K562 (cell line): ENCODE data around the gene SH3BP4. TPM values are rescaled to one million over a fixed set of nuclear protein-coding genes. Genes with fewer than 3 reads are reported as not detected.

Experiments
- ATAC-seq: fragments of 200-7000 bp; cut with Tn5 transposase; 3 replicates; pipeline ENCODE4 v1.9.1; 2020; ENCODE audit warnings: moderate library complexity
- BruUV-seq: library from RNA; stranded (reverse); fragments of 400-500 nt; replicated peaks from 2 replicates; lab custom pipeline; 2021; lab: Mats Ljungman, UMichigan
- CTCF ChIA-PET: fragments of 300-600 bp; formaldehyde crosslinking; extraction: SDS; loops from one replicate; lab custom pipeline; 2021; ENCODE audit warnings: low intra/inter-chr PET ratio; lab: Yijun Ruan, JAX
- POLR2A ChIA-PET: fragments of 300-600, 350-650 bp; sonication (Branson Sonifier 250); formaldehyde crosslinking; extraction: SDS; loops from one replicate; lab custom pipeline; 2021; ENCODE audit warnings: antibody characterized with exemption, inconsistent platforms; lab: Yijun Ruan, JAX
- DNase-seq, 4 experiments: peaks; one replicate each; pipeline versions ENCODE4 v3.0.0 to v3.0.0-alpha.2; 2011 to 2018; ENCODE audit warnings: low spot score in 3 of 4, mixed read lengths in 3 of 4; ENCODE audit errors: extremely low read depth in 1 of 4
- FAIRE-seq: peaks from 2 replicates; lab custom pipeline; 2011; peaks lifted over from hg19 to GRCh38; lab: Jason Lieb, UNC
- H2AFZ ChIP-seq: 2 replicates; pipeline ENCODE4 v1.6.0; 2011; ENCODE audit warnings: low read depth, low read length, control low read depth, inconsistent platforms
- H3K27ac ChIP-seq: fragments of 200-600 bp; 3 replicates; pipeline ENCODE4 v1.8.0; 2011; ENCODE audit warnings: low read depth, mild to moderate bottlenecking, control low read depth, inconsistent platforms, low read length, moderate library complexity, mixed read lengths; ENCODE audit errors: extremely low read depth
- H3K27me3 ChIP-seq, 2 experiments: fragments of 300-600 bp in 1 of 2; 2 replicates in 1 of 2; 3 replicates in 1 of 2; pipeline versions ENCODE4 v1.6.0 to v1.8.0; 2011; ENCODE audit warnings: inconsistent platforms in 2 of 2, low read length in 2 of 2, mild to moderate bottlenecking in 1 of 2, mixed read lengths in 1 of 2, moderate library complexity in 1 of 2; ENCODE audit not compliant: control insufficient read depth in 2 of 2, insufficient read depth in 2 of 2
- H3K36me3 ChIP-seq: fragments of 300-600 bp; 3 replicates; pipeline ENCODE4 v1.8.0; 2011; ENCODE audit warnings: mild to moderate bottlenecking, low read length, inconsistent platforms; ENCODE audit not compliant: control insufficient read depth, insufficient read depth
- H3K4me1 ChIP-seq, 2 experiments: fragments of 200-600 bp in 1 of 2; replicated peaks in 1 of 2; 2 replicates in 1 of 2; 3 replicates in 1 of 2; pipeline versions ENCODE4 v1.5.1 to v1.8.0; 2011; ENCODE audit warnings: inconsistent platforms in 2 of 2, low read length in 2 of 2, mild to moderate bottlenecking in 1 of 2, mixed read lengths in 1 of 2, moderate library complexity in 1 of 2; ENCODE audit not compliant: control insufficient read depth in 2 of 2, insufficient read depth in 2 of 2
- H3K4me2 ChIP-seq: 2 replicates; pipeline ENCODE4 v1.6.1; 2011; ENCODE audit warnings: low read length, control low read depth, inconsistent platforms, mixed read lengths; ENCODE audit not compliant: insufficient read depth
- H3K4me3 ChIP-seq: fragments of 200-600 bp; sonication (generic), shearing (Covaris generic); 2 replicates; pipeline ENCODE4 v1.5.1; 2016; ENCODE audit warnings: control low read depth, inconsistent platforms
- H3K79me2 ChIP-seq: fragments of 200-600 bp; 3 replicates; pipeline ENCODE4 v1.8.0; 2011; ENCODE audit warnings: low read length, inconsistent platforms; ENCODE audit not compliant: control insufficient read depth, insufficient read depth
- H3K9ac ChIP-seq, 2 experiments: 2 replicates each; pipeline versions ENCODE4 v1.6.0 to v1.6.1; 2011; ENCODE audit warnings: low read depth in 2 of 2, low read length in 2 of 2, control low read depth in 1 of 2, inconsistent platforms in 1 of 2, mild to moderate bottlenecking in 1 of 2, mixed read lengths in 1 of 2; ENCODE audit not compliant: insufficient read depth in 1 of 2
- H3K9me1 ChIP-seq: one replicate; pipeline ENCODE4 v1.6.0; 2011; ENCODE audit warnings: inconsistent platforms, mild to moderate bottlenecking, low read length, moderate library complexity; ENCODE audit not compliant: control insufficient read depth, insufficient read depth
- H3K9me3 ChIP-seq: replicated peaks from 2 replicates; pipeline ENCODE4 v1.5.1; 2011; ENCODE audit warnings: low read depth, low read length, inconsistent platforms; ENCODE audit not compliant: control insufficient read depth, insufficient read depth
- H4K20me1 ChIP-seq: replicated peaks from 2 replicates; pipeline ENCODE4 v1.6.1; 2011; ENCODE audit warnings: low read length, inconsistent platforms, mixed read lengths; ENCODE audit not compliant: control insufficient read depth, insufficient read depth
- ATF7 ChIP-seq: fragments of 450-650 bp; IDR thresholded peaks from 2 replicates; pipeline ENCODE4 v1.7.1; 2014; ENCODE audit warnings: mild to moderate bottlenecking, moderate library complexity
- CC2D1A ChIP-seq: fragments of 450-650 bp; IDR thresholded peaks from 2 replicates; pipeline ENCODE4 v1.6.1; 2017; ENCODE audit warnings: mild to moderate bottlenecking
- LEF1 ChIP-seq: fragments of 450-650 bp; IDR thresholded peaks from 2 replicates; pipeline ENCODE4 v1.6.1; 2016; ENCODE audit warnings: mild to moderate bottlenecking
- MED1 ChIP-seq: sonication (generic); formaldehyde crosslinking; IDR thresholded peaks from 2 replicates; pipeline ENCODE4 v1.8.1; 2023; ENCODE audit warnings: missing genetic modification reagents, borderline replicate concordance
- NCOR1 ChIP-seq: fragments of 450-650 bp; IDR thresholded peaks from 2 replicates; pipeline ENCODE4 v1.6.1; 2016; ENCODE audit warnings: mild to moderate bottlenecking, moderate library complexity
- NEUROD1 ChIP-seq: fragments of 150-350 bp; IDR thresholded peaks from 2 replicates; pipeline ENCODE4 v1.6.1; 2014; ENCODE audit warnings: borderline replicate concordance, low read length, low read depth; ENCODE audit not compliant: partially characterized antibody
- NFXL1 ChIP-seq: fragments of 450-650 bp; formaldehyde crosslinking; IDR thresholded peaks from 2 replicates; pipeline ENCODE4 v1.4.0; 2021; ENCODE audit warnings: mild to moderate bottlenecking
- RBM22 ChIP-seq: fragments of 200-400 bp; formaldehyde crosslinking; IDR thresholded peaks from 2 replicates; pipeline ENCODE4 v1.6.1; 2018; ENCODE audit warnings: low read length, low read depth; ENCODE audit not compliant: poor library complexity, severe bottlenecking
- SRSF3 ChIP-seq: fragments of 200-400 bp; formaldehyde crosslinking; IDR thresholded peaks from 2 replicates; pipeline ENCODE4 v1.6.1; 2016; ENCODE audit warnings: mild to moderate bottlenecking, low read length, moderate library complexity; ENCODE audit not compliant: insufficient read depth
- TFAM ChIP-seq: fragments of 250-450 bp; sonication (Bioruptor Pico); conservative IDR thresholded peaks from 2 replicates; pipeline ENCODE4 v1.5.0; 2021; ENCODE audit warnings: mild to moderate bottlenecking, moderate library complexity
- WGBS: fragments of 100-300 bp; shearing (Covaris generic); methylation state at CpG from one replicate; pipeline ENCODE4 v1.1.6; 2016; ENCODE audit warnings: low coverage, mixed read lengths; ENCODE audit not compliant: insufficient coverage; ENCODE audit errors: missing lambda C conversion rate; 5-methylcytosine and 5-hydroxymethylcytosine counted together
- in situ Hi-C: fragments of 300-500 bp; cut with MboI; formaldehyde crosslinking; loops from 4 replicates; pipeline ENCODE4 v1.15.0; 2018; ENCODE audit warnings: inconsistent platforms, mixed read lengths
- intact Hi-C: fragments of 100-400 bp; cut with micrococcal nuclease; formaldehyde crosslinking; loops from 2 replicates; pipeline ENCODE4 v1.14.2; 2022
- polyA plus RNA-seq, 8 experiments: library from polyadenylated mRNA; depleted of rRNA in 4 of 8; stranded (reverse) in 5 of 8; unstranded in 3 of 8; fragments of >200 nt; fragmentation: Nextera tagmentation in 2 of 8; fragmentation: Illumina TruSeq in 1 of 8; extraction: Ambion mirVana in 2 of 8; extraction: Trizol in 1 of 8; gene quantifications; 2 replicates each; pipeline versions ENCODE4 v1.2.1 to v1.2.3, GENCODE V29; 2011 to 2014; ENCODE audit warnings: inconsistent platforms in 1 of 8, missing spikeins in 1 of 8
- total RNA-seq, 7 experiments: library from RNA; depleted of rRNA in 6 of 7; stranded (reverse); fragments of >200 nt in 6 of 7; fragmentation: Illumina TruSeq in 2 of 7; extraction: Trizol in 2 of 7; gene quantifications; 2 replicates each; pipeline versions ENCODE4 v1.2.1 to v1.2.3, GENCODE V29; 2011 to 2021; ENCODE audit warnings: low replicate concordance in 1 of 7
- TF ChIP-seq, protein P1 (sequence below): fragments of 250-450 bp; sonication (Bioruptor Pico); IDR thresholded peaks from 2 replicates; pipeline ENCODE4 v1.4.0; 2020; ENCODE audit warnings: mild to moderate bottlenecking, moderate library complexity
- TF ChIP-seq, protein P2 (sequence below): sonication (generic); formaldehyde crosslinking; IDR thresholded peaks from 2 replicates; pipeline ENCODE4 v1.8.0; 2022; ENCODE audit warnings: mild to moderate bottlenecking, missing genetic modification reagents
- TF ChIP-seq, protein P3 (sequence below): fragments of 250-450 bp; sonication (Bioruptor Pico); IDR thresholded peaks from 2 replicates; pipeline ENCODE4 v1.8.0; 2022; ENCODE audit warnings: moderate library complexity, mild to moderate bottlenecking, inconsistent platforms
- TF ChIP-seq, protein P4 (sequence below): fragments of 250-450 bp; sonication (Bioruptor Pico); IDR thresholded peaks from 2 replicates; pipeline ENCODE4 v1.4.0; 2020

Gene SH3BP4
- total and polyA plus RNA-seq, 9 of the 15 experiments (the other 6 are each of a cell fraction or from before 2014, with no cell fraction given) = 0.03 to 0.28 (median 0.27) TPM; not detected in 6

DNA sequence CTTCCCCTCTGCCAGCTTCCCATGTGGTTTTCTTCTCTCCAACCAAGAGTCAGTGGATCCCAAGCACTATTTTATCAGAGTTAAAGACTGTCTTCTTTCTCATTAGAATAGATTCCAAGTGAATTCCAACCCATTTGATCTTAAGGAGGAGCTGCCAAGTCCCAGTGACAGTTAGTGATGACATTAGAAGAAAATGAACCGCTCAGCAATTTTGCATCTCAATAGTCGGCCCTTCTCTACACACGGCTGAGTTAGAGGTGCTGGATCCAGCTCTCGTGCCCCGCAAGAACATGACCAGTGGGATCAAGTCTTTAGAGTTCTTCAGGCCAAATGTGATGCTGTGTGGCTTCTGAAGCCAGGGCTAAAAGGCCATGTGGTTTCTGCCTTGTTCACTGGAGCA lies 132.6 kb downstream of the SH3BP4 start:
- Histone ChIP-seq H3K27me3 (peaks cover 0 to 4% of the 10 kb centered on the region in 2 experiments; a peak in 1 of 5 replicates), H3K27ac (no peak overlapping the region)
- TF ChIP-seq, protein P1, sequence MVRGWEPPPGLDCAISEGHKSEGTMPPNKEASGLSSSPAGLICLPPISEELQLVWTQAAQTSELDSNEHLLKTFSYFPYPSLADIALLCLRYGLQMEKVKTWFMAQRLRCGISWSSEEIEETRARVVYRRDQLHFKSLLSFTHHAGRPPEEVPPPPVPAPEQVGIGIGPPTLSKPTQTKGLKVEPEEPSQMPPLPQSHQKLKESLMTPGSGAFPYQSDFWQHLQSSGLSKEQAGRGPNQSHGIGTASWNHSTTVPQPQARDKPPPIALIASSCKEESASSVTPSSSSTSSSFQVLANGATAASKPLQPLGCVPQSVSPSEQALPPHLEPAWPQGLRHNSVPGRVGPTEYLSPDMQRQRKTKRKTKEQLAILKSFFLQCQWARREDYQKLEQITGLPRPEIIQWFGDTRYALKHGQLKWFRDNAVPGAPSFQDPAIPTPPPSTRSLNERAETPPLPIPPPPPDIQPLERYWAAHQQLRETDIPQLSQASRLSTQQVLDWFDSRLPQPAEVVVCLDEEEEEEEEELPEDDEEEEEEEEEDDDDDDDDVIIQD (CRISPR knock-in tag) = no peak
- no peak for TF ChIP-seq TFAM (CRISPR knock-in tag)
- TF ChIP-seq SRSF3 = no peak
- TF ChIP-seq NEUROD1 = no peak
- no peak for TF ChIP-seq RBM22
- TF ChIP-seq ATF7 = no peak
- no peak for TF ChIP-seq MED1 (CRISPR knock-in tag)
- TF ChIP-seq CC2D1A = no peak
- no peak for TF ChIP-seq NFXL1
- no peak for TF ChIP-seq LEF1
- TF ChIP-seq, protein P2, sequence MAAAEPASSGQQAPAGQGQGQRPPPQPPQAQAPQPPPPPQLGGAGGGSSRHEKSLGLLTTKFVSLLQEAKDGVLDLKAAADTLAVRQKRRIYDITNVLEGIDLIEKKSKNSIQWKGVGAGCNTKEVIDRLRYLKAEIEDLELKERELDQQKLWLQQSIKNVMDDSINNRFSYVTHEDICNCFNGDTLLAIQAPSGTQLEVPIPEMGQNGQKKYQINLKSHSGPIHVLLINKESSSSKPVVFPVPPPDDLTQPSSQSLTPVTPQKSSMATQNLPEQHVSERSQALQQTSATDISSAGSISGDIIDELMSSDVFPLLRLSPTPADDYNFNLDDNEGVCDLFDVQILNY (CRISPR knock-in tag) = no peak
- TF ChIP-seq, protein P3, sequence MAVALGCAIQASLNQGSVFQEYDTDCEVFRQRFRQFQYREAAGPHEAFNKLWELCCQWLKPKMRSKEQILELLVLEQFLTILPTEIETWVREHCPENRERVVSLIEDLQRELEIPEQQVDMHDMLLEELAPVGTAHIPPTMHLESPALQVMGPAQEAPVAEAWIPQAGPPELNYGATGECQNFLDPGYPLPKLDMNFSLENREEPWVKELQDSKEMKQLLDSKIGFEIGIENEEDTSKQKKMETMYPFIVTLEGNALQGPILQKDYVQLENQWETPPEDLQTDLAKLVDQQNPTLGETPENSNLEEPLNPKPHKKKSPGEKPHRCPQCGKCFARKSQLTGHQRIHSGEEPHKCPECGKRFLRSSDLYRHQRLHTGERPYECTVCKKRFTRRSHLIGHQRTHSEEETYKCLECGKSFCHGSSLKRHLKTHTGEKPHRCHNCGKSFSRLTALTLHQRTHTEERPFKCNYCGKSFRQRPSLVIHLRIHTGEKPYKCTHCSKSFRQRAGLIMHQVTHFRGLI (CRISPR knock-in tag) = no peak
- no peak for TF ChIP-seq NCOR1
- TF ChIP-seq, protein P4, sequence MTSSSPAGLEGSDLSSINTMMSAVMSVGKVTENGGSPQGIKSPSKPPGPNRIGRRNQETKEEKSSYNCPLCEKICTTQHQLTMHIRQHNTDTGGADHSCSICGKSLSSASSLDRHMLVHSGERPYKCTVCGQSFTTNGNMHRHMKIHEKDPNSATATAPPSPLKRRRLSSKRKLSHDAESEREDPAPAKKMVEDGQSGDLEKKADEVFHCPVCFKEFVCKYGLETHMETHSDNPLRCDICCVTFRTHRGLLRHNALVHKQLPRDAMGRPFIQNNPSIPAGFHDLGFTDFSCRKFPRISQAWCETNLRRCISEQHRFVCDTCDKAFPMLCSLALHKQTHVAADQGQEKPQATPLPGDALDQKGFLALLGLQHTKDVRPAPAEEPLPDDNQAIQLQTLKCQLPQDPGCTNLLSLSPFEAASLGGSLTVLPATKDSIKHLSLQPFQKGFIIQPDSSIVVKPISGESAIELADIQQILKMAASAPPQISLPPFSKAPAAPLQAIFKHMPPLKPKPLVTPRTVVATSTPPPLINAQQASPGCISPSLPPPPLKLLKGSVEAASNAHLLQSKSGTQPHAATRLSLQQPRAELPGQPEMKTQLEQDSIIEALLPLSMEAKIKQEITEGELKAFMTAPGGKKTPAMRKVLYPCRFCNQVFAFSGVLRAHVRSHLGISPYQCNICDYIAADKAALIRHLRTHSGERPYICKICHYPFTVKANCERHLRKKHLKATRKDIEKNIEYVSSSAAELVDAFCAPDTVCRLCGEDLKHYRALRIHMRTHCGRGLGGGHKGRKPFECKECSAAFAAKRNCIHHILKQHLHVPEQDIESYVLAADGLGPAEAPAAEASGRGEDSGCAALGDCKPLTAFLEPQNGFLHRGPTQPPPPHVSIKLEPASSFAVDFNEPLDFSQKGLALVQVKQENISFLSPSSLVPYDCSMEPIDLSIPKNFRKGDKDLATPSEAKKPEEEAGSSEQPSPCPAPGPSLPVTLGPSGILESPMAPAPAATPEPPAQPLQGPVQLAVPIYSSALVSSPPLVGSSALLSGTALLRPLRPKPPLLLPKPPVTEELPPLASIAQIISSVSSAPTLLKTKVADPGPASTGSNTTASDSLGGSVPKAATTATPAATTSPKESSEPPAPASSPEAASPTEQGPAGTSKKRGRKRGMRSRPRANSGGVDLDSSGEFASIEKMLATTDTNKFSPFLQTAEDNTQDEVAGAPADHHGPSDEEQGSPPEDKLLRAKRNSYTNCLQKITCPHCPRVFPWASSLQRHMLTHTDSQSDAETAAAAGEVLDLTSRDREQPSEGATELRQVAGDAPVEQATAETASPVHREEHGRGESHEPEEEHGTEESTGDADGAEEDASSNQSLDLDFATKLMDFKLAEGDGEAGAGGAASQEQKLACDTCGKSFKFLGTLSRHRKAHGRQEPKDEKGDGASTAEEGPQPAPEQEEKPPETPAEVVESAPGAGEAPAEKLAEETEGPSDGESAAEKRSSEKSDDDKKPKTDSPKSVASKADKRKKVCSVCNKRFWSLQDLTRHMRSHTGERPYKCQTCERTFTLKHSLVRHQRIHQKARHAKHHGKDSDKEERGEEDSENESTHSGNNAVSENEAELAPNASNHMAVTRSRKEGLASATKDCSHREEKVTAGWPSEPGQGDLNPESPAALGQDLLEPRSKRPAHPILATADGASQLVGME (CRISPR knock-in tag) = no peak

More for the DNA sequence above, 132.6 kb downstream of the SH3BP4 start:
- FAIRE-seq (no peak), ATAC-seq (no peak), DNase-seq (no peak)
- Histone ChIP-seq H3K36me3 (no peaks in the 10 kb centered on the region), H2AFZ (no peak overlapping the region), H3K9ac (no peak overlapping the region), H3K79me2 (no peaks in the 10 kb centered on the region), H3K9me3 (no peaks in the 10 kb centered on the region), H3K4me1 (no peaks in the 10 kb centered on the region), H3K4me3 (no peak overlapping the region), H3K4me2 (no peak overlapping the region), H4K20me1 (no peaks in the 10 kb centered on the region), H3K9me1 (no peaks in the 10 kb centered on the region)
- intact Hi-C loops = no loop called here
- in situ Hi-C loops = no loop called here
- CTCF ChIA-PET = no interaction called here
- BruUV-seq = no TSS peak
- WGBS = 0% methylated on average over 4 of the region's 5 CpGs
- POLR2A ChIA-PET = no interaction called here
